ENCODE results near the gene CD40.
A peak's percentile ranks its signal among the peaks of the same experiment; 100 is the strongest.

DNA sequence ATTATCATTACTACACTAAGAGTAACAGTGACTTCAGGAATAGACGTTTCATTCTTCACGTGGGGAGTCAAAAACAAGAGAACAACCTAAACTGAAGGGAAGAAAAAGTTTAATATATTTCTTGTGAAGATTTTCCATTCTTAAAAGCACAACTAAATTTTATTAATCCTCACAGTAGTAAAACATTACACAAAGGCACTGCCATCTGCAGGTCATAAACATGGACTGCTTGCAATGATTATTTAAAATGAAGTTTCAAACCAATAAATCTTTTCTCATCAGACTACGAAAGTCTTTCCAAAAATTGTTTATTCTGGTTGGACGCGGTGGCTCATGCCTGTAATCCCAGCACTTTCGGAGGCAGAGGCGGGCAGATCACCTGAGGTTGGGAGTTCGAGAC lies 31.0 kb upstream of the CD40 start:
- no peak for TF ChIP-seq POLR2A (IDR thresholded peaks at IDR 0.05)
- TF ChIP-seq, protein P1, sequence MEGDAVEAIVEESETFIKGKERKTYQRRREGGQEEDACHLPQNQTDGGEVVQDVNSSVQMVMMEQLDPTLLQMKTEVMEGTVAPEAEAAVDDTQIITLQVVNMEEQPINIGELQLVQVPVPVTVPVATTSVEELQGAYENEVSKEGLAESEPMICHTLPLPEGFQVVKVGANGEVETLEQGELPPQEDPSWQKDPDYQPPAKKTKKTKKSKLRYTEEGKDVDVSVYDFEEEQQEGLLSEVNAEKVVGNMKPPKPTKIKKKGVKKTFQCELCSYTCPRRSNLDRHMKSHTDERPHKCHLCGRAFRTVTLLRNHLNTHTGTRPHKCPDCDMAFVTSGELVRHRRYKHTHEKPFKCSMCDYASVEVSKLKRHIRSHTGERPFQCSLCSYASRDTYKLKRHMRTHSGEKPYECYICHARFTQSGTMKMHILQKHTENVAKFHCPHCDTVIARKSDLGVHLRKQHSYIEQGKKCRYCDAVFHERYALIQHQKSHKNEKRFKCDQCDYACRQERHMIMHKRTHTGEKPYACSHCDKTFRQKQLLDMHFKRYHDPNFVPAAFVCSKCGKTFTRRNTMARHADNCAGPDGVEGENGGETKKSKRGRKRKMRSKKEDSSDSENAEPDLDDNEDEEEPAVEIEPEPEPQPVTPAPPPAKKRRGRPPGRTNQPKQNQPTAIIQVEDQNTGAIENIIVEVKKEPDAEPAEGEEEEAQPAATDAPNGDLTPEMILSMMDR (IDR thresholded peaks at IDR 0.05) = peak in 1 of 3 donors; percentile 23

All from breast epithelium (tissue), 3 donors.